Upper lobe of left lung (tissue), 6 donors: Measurements from ENCODE around the gene CHIT1. TPM values are rescaled to one million over a fixed set of nuclear protein-coding genes. Genes with fewer than 3 reads are reported as not detected.
"Not testable (repeated sequence)": the region's sequence is repeated elsewhere in the genome, so short reads cannot be mapped to it uniquely, and the experiment has no call there.

Experiments used
- ATAC-seq, 2 donors: fragments of 200-7000 bp; cut with Tn5 transposase; one replicate each; pipeline ENCODE4 v1.9.1; 2022; ENCODE audit warnings: mild to moderate bottlenecking in 2 of 2, moderate library complexity in 2 of 2; ENCODE audit not compliant: low FRiP score in 2 of 2
- DNase-seq, 2 donors: peaks; one replicate each; pipeline ENCODE4 v3.0.0-alpha.2; 2019 to 2020
- H3K27ac ChIP-seq, 4 donors: fragments of 200-600 bp; sonication (generic); one replicate each; pipeline ENCODE4 v1.5.1; 2016 to 2019
- H3K27me3 ChIP-seq, 4 donors: fragments of 200-600 bp; sonication (generic); one replicate each; pipeline ENCODE4 v1.5.1; 2017 to 2019
- H3K36me3 ChIP-seq, 4 donors: fragments of 200-600 bp; sonication (generic); one replicate each; pipeline ENCODE4 v1.5.1; 2016 to 2019
- H3K4me1 ChIP-seq, 4 donors: fragments of 200-600 bp; sonication (generic); one replicate each; pipeline ENCODE4 v1.5.1; 2018 to 2019
- H3K4me3 ChIP-seq, 4 donors: fragments of 200-600 bp; sonication (generic); one replicate each; pipeline ENCODE4 v1.5.1; 2017 to 2019; ENCODE audit warnings: mild to moderate bottlenecking in 2 of 4, moderate library complexity in 1 of 4
- H3K9me3 ChIP-seq, 4 donors: fragments of 200-600 bp; sonication (generic); one replicate each; pipeline ENCODE4 v1.5.1; 2018 to 2019
- CTCF ChIP-seq, 6 experiments: fragments of 450-650 bp in 4 of 6; fragments of 200-600 bp in 2 of 6; sonication (generic) in 2 of 6; IDR thresholded peaks; one replicate each; pipeline ENCODE4 v1.5.1; 2016 to 2019; ENCODE audit warnings: antibody characterized with exemption in 6 of 6
- EP300 ChIP-seq, 4 donors: sonication (generic); formaldehyde crosslinking; IDR thresholded peaks; one replicate each; pipeline ENCODE4 v1.5.1; 2017; ENCODE audit warnings: antibody characterized with exemption in 4 of 4, control low read depth in 2 of 4
- POLR2A ChIP-seq, 4 donors: fragments of 450-650 bp; IDR thresholded peaks; one replicate each; pipeline ENCODE4 v1.5.1; 2016 to 2017; ENCODE audit warnings: antibody characterized with exemption in 4 of 4, mild to moderate bottlenecking in 2 of 4
- POLR2AphosphoS5 ChIP-seq, 2 donors: sonication (generic); formaldehyde crosslinking; IDR thresholded peaks; one replicate each; pipeline ENCODE4 v1.5.1; 2017; ENCODE audit warnings: antibody characterized with exemption in 2 of 2
- WGBS, 2 donors: methylation state at CpG; one replicate each; pipeline ENCODE4 v1.1.5; 2017 to 2018; 5-methylcytosine and 5-hydroxymethylcytosine counted together
- total RNA-seq, 6 donors: library from RNA; depleted of rRNA in 4 of 6; stranded (reverse); fragments of >200 nt in 4 of 6; gene quantifications; one replicate each; pipeline versions ENCODE4 v1.1.0 to v1.2.1, GENCODE V29; 2016 to 2021
- donor health status: DM: no; HTN: no; CAD: no; lungs with moderate emphysema.
- donor health status: DM: no; HTN: yes; CAD: no; lungs with severe emphysema.

CHIT1 gene
- total RNA-seq, 6 donors from 2014 or later = 2.0 to 97.4 (median 3.7) TPM

GRCh38 chr1:203252678-203253077 lies 23.2 kb upstream of the CHIT1 start:
- Histone ChIP-seq H3K4me3 (no peak overlapping the region), H3K27me3 (no peaks in the 10 kb centered on the region), H3K4me1 (no peaks in the 10 kb centered on the region), H3K9me3 (peaks cover 0 to 6% (median 2%) of the 10 kb centered on the region in 4 donors), H3K27ac (no peak overlapping the region), H3K36me3 (no peaks in the 10 kb centered on the region)
- 72 to 74% methylated on average over 3 of the region's 3 CpGs for WGBS, 2 donors
- no peak for TF ChIP-seq CTCF (IDR thresholded peaks at IDR 0.05)
- TF ChIP-seq POLR2AphosphoS5 (IDR thresholded peaks at IDR 0.05) = no peak
- no peak for TF ChIP-seq EP300 (IDR thresholded peaks at IDR 0.05)
- TF ChIP-seq POLR2A (IDR thresholded peaks at IDR 0.05) = no peak
- ATAC-seq (no peak), DNase-seq (no peak)

GRCh38 chr1:203251466-203251865 lies 22.0 kb upstream of the CHIT1 start:
- H3K27me3 ChIP-seq = no peaks in the 10 kb centered on the region
- H3K36me3 ChIP-seq = no peaks in the 10 kb centered on the region
- no peaks in the 10 kb centered on the region for H3K4me1 ChIP-seq
- ATAC-seq (no peak), DNase-seq (no peak)
- WGBS, 2 donors = 93 to 96% methylated on average over 2 of the region's 2 CpGs
- H3K9me3 ChIP-seq = peaks cover 0 to 6% (median under 1%) of the 10 kb centered on the region in 4 donors
- no peak overlapping the region for H3K27ac ChIP-seq
- H3K4me3 ChIP-seq = no peak overlapping the region
- TF ChIP-seq CTCF (IDR thresholded peaks at IDR 0.05) = no peak
- no peak for TF ChIP-seq POLR2A (IDR thresholded peaks at IDR 0.05)
- no peak for TF ChIP-seq POLR2AphosphoS5 (IDR thresholded peaks at IDR 0.05)
- TF ChIP-seq EP300 (IDR thresholded peaks at IDR 0.05) = no peak

- ATAC-seq = no peak
- no peak for DNase-seq
- Histone ChIP-seq H3K36me3 (no peaks in the 10 kb centered on the region), H3K4me1 (no peaks in the 10 kb centered on the region), H3K27ac (no peak overlapping the region), H3K9me3 (peaks cover 0 to 6% (median 0%) of the 10 kb centered on the region in 4 donors), H3K27me3 (no peaks in the 10 kb centered on the region), H3K4me3 (no peak overlapping the region)
- TF ChIP-seq CTCF (IDR thresholded peaks at IDR 0.05) (no peak), POLR2AphosphoS5 (IDR thresholded peaks at IDR 0.05) (no peak), EP300 (IDR thresholded peaks at IDR 0.05) (no peak), POLR2A (IDR thresholded peaks at IDR 0.05) (no peak)
- 63 to 66% methylated on average over 2 of the region's 2 CpGs for WGBS, 2 donors
These were observed 21.4 kb upstream of the CHIT1 start for GRCh38 chr1:203250911-203251310.

GRCh38 chr1:203244776-203245175 lies 15.3 kb upstream of the CHIT1 start:
- Histone ChIP-seq H3K36me3 (no peaks in the 10 kb centered on the region), H3K27ac (no peak overlapping the region), H3K27me3 (no peaks in the 10 kb centered on the region), H3K4me1 (no peaks in the 10 kb centered on the region), H3K9me3 (no peaks in the 10 kb centered on the region), H3K4me3 (no peak overlapping the region)
- ATAC-seq (no peak), DNase-seq (no peak)
- TF ChIP-seq EP300 (IDR thresholded peaks at IDR 0.05) (no peak), CTCF (IDR thresholded peaks at IDR 0.05) (no peak), POLR2A (IDR thresholded peaks at IDR 0.05) (no peak), POLR2AphosphoS5 (IDR thresholded peaks at IDR 0.05) (no peak)
- 47 to 71% methylated on average over 4 of the region's 4 CpGs for WGBS, 2 donors

- WGBS, 2 donors = 89 to 91% methylated on average over 5 of the region's 5 CpGs
- not testable (repeated sequence) for H3K36me3 ChIP-seq, H3K4me1 ChIP-seq, H3K27ac ChIP-seq, H3K4me3 ChIP-seq, ATAC-seq, H3K27me3 ChIP-seq, H3K9me3 ChIP-seq, DNase-seq
These were observed 12.2 kb upstream of the CHIT1 start for GRCh38 chr1:203241708-203242107.
